CD4-positive, alpha-beta T cell treated with Interleukin-4 for 1 hour (primary cell): ENCODE measurements around the gene LHX1.

Source experiments
- DNase-seq, 2 donors: peaks; one replicate each; pipeline ENCODE4 v3.0.0-alpha.2; 2020 to 2022

Gene LHX1

GRCh38 chr17:36975922-36976515 is 38.7 kb downstream of the LHX1 start:
- DNase-seq: no peak

GRCh38 chr17:36977066-36977465 is 39.8 kb downstream of the LHX1 start:
- no peak for DNase-seq

GRCh38 chr17:36977568-36977967 is 40.3 kb downstream of the LHX1 start:
- no peak for DNase-seq

- DNase-seq: no peak
These were observed 41.7 kb downstream of the LHX1 start for GRCh38 chr17:36978810-36979564.

- DNase-seq: no peak
These were observed 42.3 kb downstream of the LHX1 start for GRCh38 chr17:36979565-36979941.

GRCh38 chr17:36980280-36980761 is 43.0 kb downstream of the LHX1 start:
- no peak for DNase-seq

- DNase-seq: no peak
These were observed 46.3 kb downstream of the LHX1 start for GRCh38 chr17:36983618-36984017.

- no peak for DNase-seq
These were observed 51.9 kb downstream of the LHX1 start for GRCh38 chr17:36989173-36989572.

GRCh38 chr17:36992701-36993100 is 55.4 kb downstream of the LHX1 start:
- no peak for DNase-seq

GRCh38 chr17:36993227-36993626 is 56.0 kb downstream of the LHX1 start:
- DNase-seq: no peak
